Chondrocyte (in vitro differentiated cells): ENCODE measurements around the gene ZNF417. TPM values are rescaled to one million over a fixed set of nuclear protein-coding genes. Genes with fewer than 3 reads are reported as not detected.

Source experiments
- DNase-seq: peaks from one replicate; pipeline ENCODE4 v3.0.0; 2021; ENCODE audit warnings: mixed read lengths, low spot score
- H3K27ac Mint-ChIP-seq: one replicate; pipeline ENCODE4 v1.8.0; 2021; ENCODE audit warnings: mild to moderate bottlenecking, moderate library complexity, mixed read lengths; ENCODE audit not compliant: unreplicated experiment
- H3K27me3 Mint-ChIP-seq: 2 replicates; pipeline ENCODE4 v1.8.0; 2021; ENCODE audit warnings: low read depth, mixed read lengths
- H3K36me3 Mint-ChIP-seq: 2 replicates; pipeline ENCODE4 v1.8.0; 2021; ENCODE audit warnings: low read depth, mixed read lengths
- H3K4me1 Mint-ChIP-seq: 2 replicates; pipeline ENCODE4 v1.8.0; 2021; ENCODE audit warnings: low read depth, mild to moderate bottlenecking, mixed read lengths
- H3K4me3 Mint-ChIP-seq: one replicate; pipeline ENCODE4 v1.8.0; 2021; ENCODE audit warnings: mild to moderate bottlenecking, moderate library complexity, mixed read lengths; ENCODE audit not compliant: unreplicated experiment
- H3K9me3 Mint-ChIP-seq: 2 replicates; pipeline ENCODE4 v1.8.0; 2021; ENCODE audit warnings: low read depth, mixed read lengths
- total RNA-seq: library from RNA; stranded (reverse); gene quantifications from 3 replicates; pipeline ENCODE4 v1.2.1, GENCODE V29; 2021
- TF ChIP-seq, protein P1 (sequence below): fragments of 200-600 bp; sonication (generic); IDR thresholded peaks from 2 replicates; pipeline ENCODE4 v1.5.0; 2021; ENCODE audit warnings: antibody characterized with exemption, mild to moderate bottlenecking, moderate library complexity

Gene ZNF417
- total RNA-seq, 1 donor from 2014 or later: 12.9 TPM

- Mint-ChIP-seq H3K36me3 (peaks cover 6% of the 10 kb centered on the region), H3K27ac (no peak overlapping the region), H3K9me3 (peaks cover 36% of the 10 kb centered on the region), H3K27me3 (no peaks in the 10 kb centered on the region), H3K4me1 (peaks cover 18% of the 10 kb centered on the region), H3K4me3 (no peak overlapping the region)
- TF ChIP-seq, protein P1, sequence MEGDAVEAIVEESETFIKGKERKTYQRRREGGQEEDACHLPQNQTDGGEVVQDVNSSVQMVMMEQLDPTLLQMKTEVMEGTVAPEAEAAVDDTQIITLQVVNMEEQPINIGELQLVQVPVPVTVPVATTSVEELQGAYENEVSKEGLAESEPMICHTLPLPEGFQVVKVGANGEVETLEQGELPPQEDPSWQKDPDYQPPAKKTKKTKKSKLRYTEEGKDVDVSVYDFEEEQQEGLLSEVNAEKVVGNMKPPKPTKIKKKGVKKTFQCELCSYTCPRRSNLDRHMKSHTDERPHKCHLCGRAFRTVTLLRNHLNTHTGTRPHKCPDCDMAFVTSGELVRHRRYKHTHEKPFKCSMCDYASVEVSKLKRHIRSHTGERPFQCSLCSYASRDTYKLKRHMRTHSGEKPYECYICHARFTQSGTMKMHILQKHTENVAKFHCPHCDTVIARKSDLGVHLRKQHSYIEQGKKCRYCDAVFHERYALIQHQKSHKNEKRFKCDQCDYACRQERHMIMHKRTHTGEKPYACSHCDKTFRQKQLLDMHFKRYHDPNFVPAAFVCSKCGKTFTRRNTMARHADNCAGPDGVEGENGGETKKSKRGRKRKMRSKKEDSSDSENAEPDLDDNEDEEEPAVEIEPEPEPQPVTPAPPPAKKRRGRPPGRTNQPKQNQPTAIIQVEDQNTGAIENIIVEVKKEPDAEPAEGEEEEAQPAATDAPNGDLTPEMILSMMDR: no peak
- DNase-seq: no peak
Observed at GRCh38 chr19:57949296-57949695, 32.9 kb upstream of the ZNF417 start.

DNA sequence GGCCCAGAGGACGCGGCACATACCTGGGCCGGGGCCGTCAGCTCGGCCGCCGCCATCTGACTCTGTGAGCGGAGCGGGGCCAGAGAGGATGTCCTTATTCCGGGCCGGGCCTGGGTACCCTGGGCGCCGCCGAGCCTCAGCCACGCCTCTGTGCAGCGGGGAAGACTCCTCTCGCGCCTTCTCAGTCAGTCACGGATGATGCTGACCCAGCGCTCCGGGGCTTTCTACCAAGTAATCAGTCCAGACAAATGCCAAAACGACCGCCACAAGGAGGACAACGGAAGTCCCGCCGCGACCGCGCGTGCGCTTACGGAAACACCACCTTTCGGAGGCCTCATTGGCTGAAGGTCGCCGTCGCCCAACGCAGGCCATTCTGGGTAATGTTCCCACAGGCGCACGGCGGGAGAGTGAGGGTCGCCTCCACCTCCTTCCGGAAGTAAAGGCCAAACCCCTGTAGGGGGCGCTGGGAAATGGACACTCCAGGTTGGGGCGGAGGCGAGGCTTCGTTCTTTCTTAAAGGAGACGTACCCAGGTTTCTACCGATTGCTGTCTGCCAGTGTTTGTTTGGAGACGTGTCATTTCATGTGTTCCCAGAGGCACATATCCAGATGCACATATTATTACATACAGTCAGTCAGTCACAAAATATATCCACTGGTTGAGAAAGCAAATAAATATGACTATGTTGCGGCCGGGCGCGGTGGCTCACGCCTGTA is 31.2 kb upstream of the ZNF417 start, which contains the start of gene ZNF256:
TSS of gene ZNF256 (minus strand) at position 288 of the 716 bp plus-strand sequence. CDS start at position 56, 232 bp downstream.
- H3K9me3 Mint-ChIP-seq: peaks cover 41% of the 10 kb centered on the region
- DNase-seq: peak; percentile 98
- peaks cover 19% of the 10 kb centered on the region for H3K36me3 Mint-ChIP-seq
- TF ChIP-seq, protein P1: peak; percentile 82
- H3K4me3 Mint-ChIP-seq: peak within 1 kb of the TSS; percentile 89
- peaks cover 18% of the 10 kb centered on the region for H3K4me1 Mint-ChIP-seq
- H3K27ac Mint-ChIP-seq: peak within 1 kb of the TSS; percentile 90
- no peaks in the 10 kb centered on the region for H3K27me3 Mint-ChIP-seq

DNA sequence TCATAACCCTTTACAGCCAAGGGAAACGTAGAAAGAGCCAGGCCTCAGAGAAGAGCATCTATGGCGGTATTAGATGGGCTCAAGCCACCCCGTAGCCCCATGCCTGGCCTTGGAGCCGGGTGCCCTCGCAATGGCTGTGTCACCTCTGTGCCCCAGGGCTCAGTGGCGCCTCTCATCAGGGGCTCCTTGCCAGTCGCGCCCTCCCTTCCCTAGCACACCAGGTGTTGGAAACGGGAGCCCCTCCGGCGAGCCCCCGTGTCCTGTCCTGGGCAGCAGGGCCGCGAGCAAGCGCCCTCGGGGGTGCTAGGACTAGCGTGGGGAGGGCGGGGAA is 30.7 kb upstream of the ZNF417 start:
- DNase-seq: no peak
- peak overlapping the region; percentile 89 for H3K4me3 Mint-ChIP-seq
- H3K27ac Mint-ChIP-seq: no peak overlapping the region
- TF ChIP-seq, protein P1: no peak
- peaks cover 46% of the 10 kb centered on the region for H3K9me3 Mint-ChIP-seq
- H3K27me3 Mint-ChIP-seq: no peaks in the 10 kb centered on the region
- peaks cover 24% of the 10 kb centered on the region for H3K36me3 Mint-ChIP-seq
- H3K4me1 Mint-ChIP-seq: peaks cover 18% of the 10 kb centered on the region

DNA sequence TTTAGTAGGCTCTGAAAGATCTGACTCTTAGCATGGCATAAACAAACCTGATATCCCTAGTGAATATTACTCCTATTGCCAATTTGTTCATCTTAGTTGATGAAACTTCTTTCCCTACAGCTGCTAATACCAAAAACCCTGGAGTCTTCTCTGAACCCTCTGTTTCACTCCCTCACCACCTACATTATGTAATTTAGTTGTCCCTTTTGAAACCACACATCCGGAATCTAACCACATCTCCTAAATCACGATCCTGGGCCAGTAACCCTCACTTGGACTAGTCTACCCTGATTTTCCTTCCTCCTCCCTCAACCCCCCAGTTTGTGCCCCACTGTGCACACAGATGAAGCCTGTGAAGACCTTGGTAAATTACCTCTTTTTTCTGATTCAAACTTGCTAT is 29.9 kb upstream of the ZNF417 start:
- H3K4me1 Mint-ChIP-seq: peaks cover 18% of the 10 kb centered on the region
- TF ChIP-seq, protein P1: no peak
- no peak for DNase-seq
- H3K27ac Mint-ChIP-seq: peak overlapping the region; percentile 64
- peaks cover 32% of the 10 kb centered on the region for H3K36me3 Mint-ChIP-seq
- peaks cover 48% of the 10 kb centered on the region for H3K9me3 Mint-ChIP-seq
- H3K4me3 Mint-ChIP-seq: peak overlapping the region; percentile 89
- no peaks in the 10 kb centered on the region for H3K27me3 Mint-ChIP-seq

- Mint-ChIP-seq H3K4me1 (peaks cover 10% of the 10 kb centered on the region), H3K36me3 (peaks cover 47% of the 10 kb centered on the region), H3K27me3 (no peaks in the 10 kb centered on the region), H3K27ac (no peak overlapping the region), H3K4me3 (no peak overlapping the region), H3K9me3 (peaks cover 62% of the 10 kb centered on the region)
- no peak for DNase-seq
- TF ChIP-seq, protein P1: no peak
Observed at GRCh38 chr19:57941593-57941992, 25.2 kb upstream of the ZNF417 start.
